Measurements from ENCODE around the gene SMIM10.

DNA sequence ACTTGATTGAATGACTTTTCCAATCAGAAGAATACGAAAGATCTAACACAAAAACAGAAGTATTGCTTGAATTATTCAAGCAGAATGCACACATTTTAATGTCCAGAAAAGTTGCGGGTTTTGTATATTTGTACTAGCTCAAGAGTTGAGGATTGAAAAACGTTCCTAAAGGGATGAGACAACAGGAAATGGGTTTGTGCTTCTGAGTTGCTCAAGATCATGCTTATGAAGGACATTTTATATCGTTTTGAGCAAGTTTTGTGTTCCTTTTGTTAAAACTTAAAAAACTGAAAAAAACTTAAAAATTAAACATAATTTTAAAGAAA, 353 bp upstream of the SMIM10 start:
- TF ChIP-seq, protein P1, sequence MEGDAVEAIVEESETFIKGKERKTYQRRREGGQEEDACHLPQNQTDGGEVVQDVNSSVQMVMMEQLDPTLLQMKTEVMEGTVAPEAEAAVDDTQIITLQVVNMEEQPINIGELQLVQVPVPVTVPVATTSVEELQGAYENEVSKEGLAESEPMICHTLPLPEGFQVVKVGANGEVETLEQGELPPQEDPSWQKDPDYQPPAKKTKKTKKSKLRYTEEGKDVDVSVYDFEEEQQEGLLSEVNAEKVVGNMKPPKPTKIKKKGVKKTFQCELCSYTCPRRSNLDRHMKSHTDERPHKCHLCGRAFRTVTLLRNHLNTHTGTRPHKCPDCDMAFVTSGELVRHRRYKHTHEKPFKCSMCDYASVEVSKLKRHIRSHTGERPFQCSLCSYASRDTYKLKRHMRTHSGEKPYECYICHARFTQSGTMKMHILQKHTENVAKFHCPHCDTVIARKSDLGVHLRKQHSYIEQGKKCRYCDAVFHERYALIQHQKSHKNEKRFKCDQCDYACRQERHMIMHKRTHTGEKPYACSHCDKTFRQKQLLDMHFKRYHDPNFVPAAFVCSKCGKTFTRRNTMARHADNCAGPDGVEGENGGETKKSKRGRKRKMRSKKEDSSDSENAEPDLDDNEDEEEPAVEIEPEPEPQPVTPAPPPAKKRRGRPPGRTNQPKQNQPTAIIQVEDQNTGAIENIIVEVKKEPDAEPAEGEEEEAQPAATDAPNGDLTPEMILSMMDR (optimal IDR thresholded peaks at IDR 0.05 in 1 of 3, IDR thresholded peaks at IDR 0.05 in 1 of 3, conservative IDR thresholded peaks at IDR 0.05 in 1 of 3; ENCODE audit: extremely low read depth in 1 of 3, insufficient read depth in 2 of 3, low read length in 3 of 3) = no peak
- no peak for TF ChIP-seq EZH2 (IDR thresholded peaks at IDR 0.05; ENCODE audit: low read length)
